Measurements from ENCODE around the gene HMGN4.

DNA sequence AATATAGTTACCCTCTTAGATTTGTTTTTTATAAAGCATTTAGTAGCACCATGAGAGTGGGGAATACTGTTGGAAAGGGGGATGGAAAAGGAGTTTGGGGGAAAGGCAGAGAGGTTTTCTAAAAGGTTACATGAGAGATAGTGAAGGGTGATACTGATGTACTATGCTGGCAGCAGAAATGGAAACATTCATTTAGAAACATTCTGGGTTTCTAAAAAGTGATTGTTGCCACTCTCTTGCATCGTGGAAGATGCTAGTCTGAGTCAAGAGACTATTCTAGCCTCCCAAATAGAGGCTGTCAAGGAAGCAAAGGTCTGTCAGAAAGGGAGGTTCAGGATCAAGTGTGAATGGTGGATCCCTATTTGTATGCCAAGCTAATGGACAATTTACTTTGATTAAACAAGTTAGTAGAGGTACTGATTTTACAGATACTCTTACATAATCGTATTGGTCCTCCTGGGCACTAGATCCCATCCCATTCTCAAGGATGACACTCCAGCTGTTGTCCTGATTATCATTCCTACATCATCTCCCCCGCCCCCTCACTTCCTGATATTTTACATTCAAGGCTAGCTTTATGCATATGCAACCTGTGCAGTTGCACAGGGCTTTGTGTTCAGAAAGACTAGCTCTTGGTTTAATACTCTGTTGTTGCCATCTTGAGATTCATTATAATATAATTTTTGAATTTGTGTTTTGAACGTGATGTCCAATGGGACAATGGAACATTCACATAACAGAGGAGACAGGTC is 43.2 kb downstream of the HMGN4 start:
- TF ChIP-seq, protein P1, sequence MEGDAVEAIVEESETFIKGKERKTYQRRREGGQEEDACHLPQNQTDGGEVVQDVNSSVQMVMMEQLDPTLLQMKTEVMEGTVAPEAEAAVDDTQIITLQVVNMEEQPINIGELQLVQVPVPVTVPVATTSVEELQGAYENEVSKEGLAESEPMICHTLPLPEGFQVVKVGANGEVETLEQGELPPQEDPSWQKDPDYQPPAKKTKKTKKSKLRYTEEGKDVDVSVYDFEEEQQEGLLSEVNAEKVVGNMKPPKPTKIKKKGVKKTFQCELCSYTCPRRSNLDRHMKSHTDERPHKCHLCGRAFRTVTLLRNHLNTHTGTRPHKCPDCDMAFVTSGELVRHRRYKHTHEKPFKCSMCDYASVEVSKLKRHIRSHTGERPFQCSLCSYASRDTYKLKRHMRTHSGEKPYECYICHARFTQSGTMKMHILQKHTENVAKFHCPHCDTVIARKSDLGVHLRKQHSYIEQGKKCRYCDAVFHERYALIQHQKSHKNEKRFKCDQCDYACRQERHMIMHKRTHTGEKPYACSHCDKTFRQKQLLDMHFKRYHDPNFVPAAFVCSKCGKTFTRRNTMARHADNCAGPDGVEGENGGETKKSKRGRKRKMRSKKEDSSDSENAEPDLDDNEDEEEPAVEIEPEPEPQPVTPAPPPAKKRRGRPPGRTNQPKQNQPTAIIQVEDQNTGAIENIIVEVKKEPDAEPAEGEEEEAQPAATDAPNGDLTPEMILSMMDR (IDR thresholded peaks at IDR 0.05): no peak
- TF ChIP-seq POLR2A (IDR thresholded peaks at IDR 0.05): no peak
